Uterus (tissue), 4 donors: ENCODE data around the gene SFSWAP. TPM values are rescaled to one million over a fixed set of nuclear protein-coding genes. Genes with fewer than 3 reads are reported as not detected.

ENCODE experiments used
- DNase-seq, 2 donors: peaks; one replicate each; pipeline ENCODE4 v3.0.0-alpha.2; 2019 to 2020
- H3K27ac ChIP-seq, 2 donors: fragments of 200-600 bp; sonication (generic); 1 replicate in 1 of 2; 2 replicates in 1 of 2; pipeline ENCODE4 v1.5.1; 2016 to 2018
- H3K27me3 ChIP-seq, 2 donors: fragments of 200-600 bp; sonication (generic); one replicate each; pipeline ENCODE4 v1.5.1; 2018 to 2019; ENCODE audit warnings: control low read depth in 1 of 2
- H3K36me3 ChIP-seq, 2 donors: fragments of 200-600 bp; sonication (generic); one replicate each; pipeline ENCODE4 v1.5.1; 2019; ENCODE audit warnings: control low read depth in 1 of 2
- H3K4me1 ChIP-seq, 2 donors: fragments of 200-600 bp; sonication (generic); one replicate each; pipeline ENCODE4 v1.5.1; 2018 to 2019; ENCODE audit warnings: control low read depth in 1 of 2
- H3K4me3 ChIP-seq, 2 donors: fragments of 200-600 bp; sonication (generic); 1 replicate in 1 of 2; 2 replicates in 1 of 2; pipeline ENCODE4 v1.5.1; 2018 to 2019; ENCODE audit warnings: mild to moderate bottlenecking in 1 of 2
- H3K9me3 ChIP-seq, 2 donors: fragments of 200-600 bp; sonication (generic); one replicate each; pipeline ENCODE4 v1.5.1; 2019; ENCODE audit warnings: control low read depth in 1 of 2
- POLR2A ChIP-seq, 2 donors: fragments of 450-650 bp; IDR thresholded peaks; one replicate each; pipeline ENCODE4 v1.6.1; 2016; ENCODE audit warnings: antibody characterized with exemption in 2 of 2, mild to moderate bottlenecking in 1 of 2, moderate library complexity in 1 of 2
- intact Hi-C: fragments of 100-400 bp; cut with DNase I; formaldehyde crosslinking; loops from one replicate; pipeline ENCODE4 v1.15.1; 2023; ENCODE audit warnings: low total_unique reads
- total RNA-seq, 4 donors: library from RNA; depleted of rRNA in 3 of 4; stranded (reverse); fragments of >200 nt in 3 of 4; gene quantifications; one replicate each; pipeline versions ENCODE4 v1.1.0 to v1.2.4, GENCODE V29; 2014 to 2023
- TF ChIP-seq, protein P1 (sequence below), 4 experiments: fragments of 200-600 bp in 2 of 4; fragments of 450-650 bp in 2 of 4; sonication (generic) in 2 of 4; IDR thresholded peaks; one replicate each; pipeline ENCODE4 v1.5.1; 2016 to 2019; ENCODE audit warnings: antibody characterized with exemption in 4 of 4, mild to moderate bottlenecking in 2 of 4, moderate library complexity in 1 of 4
- donor health status: DM: yes; HTN: yes; CAD: no.

Gene SFSWAP
- total RNA-seq, 4 donors from 2014 or later = 25.3 to 78.1 (median 55.2) TPM

DNA sequence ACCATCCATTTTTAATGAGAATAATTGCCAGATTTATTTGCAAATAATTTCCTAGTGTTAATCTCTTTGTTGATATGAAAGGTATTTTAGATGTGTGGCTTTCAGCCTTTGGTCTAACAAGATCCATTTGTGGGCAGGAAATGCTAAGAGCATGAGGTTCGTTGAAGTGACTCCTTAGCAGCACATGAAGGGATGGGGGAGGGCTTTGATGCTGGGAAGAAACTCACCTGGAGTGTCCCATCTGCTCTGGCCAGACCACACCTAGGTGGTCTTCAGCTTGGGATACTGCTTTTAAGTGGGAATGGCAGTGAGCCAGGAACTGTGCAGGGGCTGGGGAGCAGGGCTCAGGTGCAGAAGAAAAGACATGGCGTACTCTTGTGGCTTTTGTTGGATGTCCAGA is 13.6 kb downstream of the SFSWAP start:
- intact Hi-C loops = no loop called here
- H3K27me3 ChIP-seq = no peaks in the 10 kb centered on the region
- H3K36me3 ChIP-seq = no peaks in the 10 kb centered on the region
- no peaks in the 10 kb centered on the region for H3K9me3 ChIP-seq
- TF ChIP-seq POLR2A (IDR thresholded peaks at IDR 0.05) = no peak
- TF ChIP-seq, protein P1, sequence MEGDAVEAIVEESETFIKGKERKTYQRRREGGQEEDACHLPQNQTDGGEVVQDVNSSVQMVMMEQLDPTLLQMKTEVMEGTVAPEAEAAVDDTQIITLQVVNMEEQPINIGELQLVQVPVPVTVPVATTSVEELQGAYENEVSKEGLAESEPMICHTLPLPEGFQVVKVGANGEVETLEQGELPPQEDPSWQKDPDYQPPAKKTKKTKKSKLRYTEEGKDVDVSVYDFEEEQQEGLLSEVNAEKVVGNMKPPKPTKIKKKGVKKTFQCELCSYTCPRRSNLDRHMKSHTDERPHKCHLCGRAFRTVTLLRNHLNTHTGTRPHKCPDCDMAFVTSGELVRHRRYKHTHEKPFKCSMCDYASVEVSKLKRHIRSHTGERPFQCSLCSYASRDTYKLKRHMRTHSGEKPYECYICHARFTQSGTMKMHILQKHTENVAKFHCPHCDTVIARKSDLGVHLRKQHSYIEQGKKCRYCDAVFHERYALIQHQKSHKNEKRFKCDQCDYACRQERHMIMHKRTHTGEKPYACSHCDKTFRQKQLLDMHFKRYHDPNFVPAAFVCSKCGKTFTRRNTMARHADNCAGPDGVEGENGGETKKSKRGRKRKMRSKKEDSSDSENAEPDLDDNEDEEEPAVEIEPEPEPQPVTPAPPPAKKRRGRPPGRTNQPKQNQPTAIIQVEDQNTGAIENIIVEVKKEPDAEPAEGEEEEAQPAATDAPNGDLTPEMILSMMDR (IDR thresholded peaks at IDR 0.05) = no peak
- DNase-seq = no peak
- H3K4me3 ChIP-seq = no peak overlapping the region
- no peaks in the 10 kb centered on the region for H3K4me1 ChIP-seq
- no peak overlapping the region for H3K27ac ChIP-seq

DNA sequence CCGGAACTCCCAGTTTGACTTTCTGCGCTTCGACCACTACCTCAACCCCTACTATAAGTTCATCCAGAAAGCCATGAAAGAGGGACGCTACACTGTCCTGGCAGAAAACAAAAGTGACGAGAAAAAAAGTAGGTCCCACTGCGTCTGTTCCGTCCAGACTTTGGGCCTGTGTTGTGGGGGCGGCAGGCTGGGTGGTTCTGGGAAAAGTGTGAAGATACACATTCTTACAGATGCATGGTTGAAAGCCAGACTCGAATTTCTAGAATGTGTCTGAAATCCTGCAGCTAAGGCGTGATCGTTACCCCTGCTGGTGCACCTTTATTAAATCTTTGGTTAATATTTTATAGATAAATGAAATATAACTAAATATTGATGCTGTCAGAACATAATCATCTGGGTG is 14.6 kb downstream of the SFSWAP start:
- intact Hi-C loops = no loop called here
- TF ChIP-seq, protein P1 (IDR thresholded peaks at IDR 0.05) = no peak
- TF ChIP-seq POLR2A (IDR thresholded peaks at IDR 0.05) = no peak
- DNase-seq = no peak
- Histone ChIP-seq H3K9me3 (no peaks in the 10 kb centered on the region), H3K36me3 (no peaks in the 10 kb centered on the region), H3K4me1 (no peaks in the 10 kb centered on the region), H3K4me3 (no peak overlapping the region), H3K27ac (no peak overlapping the region), H3K27me3 (no peaks in the 10 kb centered on the region)

- no peak for DNase-seq
- H3K4me3 ChIP-seq = no peak overlapping the region
- no peaks in the 10 kb centered on the region for H3K27me3 ChIP-seq
- no peak overlapping the region for H3K27ac ChIP-seq
- no peaks in the 10 kb centered on the region for H3K36me3 ChIP-seq
- TF ChIP-seq POLR2A (IDR thresholded peaks at IDR 0.05) = no peak
- TF ChIP-seq, protein P1 (IDR thresholded peaks at IDR 0.05) = no peak
- intact Hi-C loops = no loop called here
- H3K9me3 ChIP-seq = no peaks in the 10 kb centered on the region
- H3K4me1 ChIP-seq = no peaks in the 10 kb centered on the region
Observed at GRCh38 chr12:131728720-131729119, 17.8 kb downstream of the SFSWAP start.

GRCh38 chr12:131729254-131729955 is 18.5 kb downstream of the SFSWAP start:
- no peak overlapping the region for H3K4me3 ChIP-seq
- TF ChIP-seq, protein P1 (IDR thresholded peaks at IDR 0.05) = no peak
- TF ChIP-seq POLR2A (IDR thresholded peaks at IDR 0.05) = no peak
- no peak overlapping the region for H3K27ac ChIP-seq
- H3K36me3 ChIP-seq = no peaks in the 10 kb centered on the region
- no peak for DNase-seq
- no peaks in the 10 kb centered on the region for H3K4me1 ChIP-seq
- H3K27me3 ChIP-seq = no peaks in the 10 kb centered on the region
- no peaks in the 10 kb centered on the region for H3K9me3 ChIP-seq
- intact Hi-C loops = no loop called here

DNA sequence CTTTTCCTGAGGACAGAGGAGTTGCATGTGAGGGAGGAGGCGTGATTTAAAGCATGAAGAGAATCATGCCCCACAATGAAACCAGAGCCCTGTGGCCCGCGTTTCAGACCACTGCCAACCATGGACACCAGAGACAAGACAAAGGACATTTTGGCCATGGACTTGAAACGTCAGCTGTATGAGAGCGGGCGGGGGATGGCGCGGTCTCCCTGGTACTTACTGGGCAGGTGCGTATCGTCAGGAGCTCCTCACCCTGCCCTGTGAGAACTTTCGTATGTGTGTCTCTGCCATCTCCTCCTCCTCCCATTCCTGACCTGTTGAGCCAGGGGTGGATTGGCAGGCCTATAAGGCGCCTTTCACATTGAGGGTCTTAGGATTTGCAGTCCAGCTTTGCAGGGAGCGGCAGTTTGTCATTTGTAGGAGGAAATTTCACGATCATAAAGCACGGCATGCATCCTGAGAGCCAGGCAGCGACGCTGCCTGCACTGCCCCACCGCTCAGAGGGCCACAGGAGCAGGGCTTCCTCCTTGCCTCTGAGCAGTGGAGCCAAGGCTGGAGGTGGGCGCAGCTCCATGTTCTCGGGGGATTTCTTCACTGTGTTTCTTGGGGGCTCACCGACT is 22.2 kb downstream of the SFSWAP start:
- TF ChIP-seq POLR2A (IDR thresholded peaks at IDR 0.05) = no peak
- TF ChIP-seq, protein P1 (IDR thresholded peaks at IDR 0.05) = no peak
- H3K27ac ChIP-seq = no peak overlapping the region
- no peaks in the 10 kb centered on the region for H3K36me3 ChIP-seq

More for the DNA sequence above, 22.2 kb downstream of the SFSWAP start:
- H3K4me1 ChIP-seq = no peaks in the 10 kb centered on the region
- intact Hi-C loops = no loop called here
- no peaks in the 10 kb centered on the region for H3K27me3 ChIP-seq
- no peak overlapping the region for H3K4me3 ChIP-seq
- DNase-seq = no peak
- no peaks in the 10 kb centered on the region for H3K9me3 ChIP-seq
